ENCODE data around the gene ESR1. TPM values are rescaled to one million over a fixed set of nuclear protein-coding genes. Genes with fewer than 3 reads are reported as not detected.
"Not testable (repeated sequence)": the region's sequence is repeated elsewhere in the genome, so short reads cannot be mapped to it uniquely, and the experiment has no call there.

Gene ESR1
- total RNA-seq, 4 donors from 2014 or later, result 2.1 to 6.9 (median 5.2) TPM

GRCh38 chr6:152135755-152136448, 328.4 kb downstream of the ESR1 start:
- Histone ChIP-seq H3K9me3 (no peaks in the 10 kb centered on the region), H3K27me3 (no peaks in the 10 kb centered on the region), H3K4me3 (no peak overlapping the region), H3K4me1 (no peaks in the 10 kb centered on the region), H3K36me3 (peaks cover 0 to 87% (median 0%) of the 10 kb centered on the region in 3 donors), H3K27ac (no peak overlapping the region)
- TF ChIP-seq EP300 (IDR thresholded peaks at IDR 0.05) (no peak), POLR2A (IDR thresholded peaks at IDR 0.05) (no peak), CTCF (IDR thresholded peaks at IDR 0.05) (no peak)
- DNase-seq (ENCODE audit: low spot score in 2 of 2), result no peak
- 86 to 89% methylated on average over 8 of the region's 8 CpGs for WGBS, 2 donors

- 94 to 95% methylated on average over 8 of the region's 8 CpGs for WGBS, 2 donors
- Histone ChIP-seq H3K27ac (no peak overlapping the region), H3K4me3 (no peak overlapping the region), H3K4me1 (no peaks in the 10 kb centered on the region), H3K36me3 (peaks cover 0 to 90% (median 0%) of the 10 kb centered on the region in 3 donors), H3K9me3 (no peaks in the 10 kb centered on the region), H3K27me3 (no peaks in the 10 kb centered on the region)
- no peak for DNase-seq (ENCODE audit: low spot score in 2 of 2)
- TF ChIP-seq CTCF (IDR thresholded peaks at IDR 0.05), result no peak
- TF ChIP-seq POLR2A (IDR thresholded peaks at IDR 0.05), result no peak
- TF ChIP-seq EP300 (IDR thresholded peaks at IDR 0.05), result no peak
Observed at GRCh38 chr6:152136449-152136825, 329.0 kb downstream of the ESR1 start.

- H3K9me3 ChIP-seq; H3K4me1 ChIP-seq; DNase-seq (ENCODE audit: low spot score in 2 of 2); H3K27me3 ChIP-seq; H3K27ac ChIP-seq; H3K4me3 ChIP-seq: not testable (repeated sequence)
- H3K36me3 ChIP-seq, result peaks cover 0 to 84% (median 0%) of the 10 kb centered on the region in 3 donors
- WGBS, 2 donors, result 97 to 98% methylated on average over 6 of the region's 6 CpGs
Observed at GRCh38 chr6:152138344-152138743, 330.9 kb downstream of the ESR1 start.

GRCh38 chr6:152142105-152142504, 334.6 kb downstream of the ESR1 start:
- no peaks in the 10 kb centered on the region for H3K27me3 ChIP-seq
- WGBS, 2 donors, result 62 to 67% methylated on average over 5 of the region's 5 CpGs
- no peak overlapping the region for H3K27ac ChIP-seq
- peaks cover 0 to 4% (median 0%) of the 10 kb centered on the region in 4 donors for H3K4me1 ChIP-seq
- TF ChIP-seq CTCF (IDR thresholded peaks at IDR 0.05) (no peak), EP300 (IDR thresholded peaks at IDR 0.05) (no peak), POLR2A (IDR thresholded peaks at IDR 0.05) (no peak)
- peaks cover 0 to 76% (median 0%) of the 10 kb centered on the region in 3 donors for H3K36me3 ChIP-seq
- H3K4me3 ChIP-seq, result no peak overlapping the region
- no peak for DNase-seq (ENCODE audit: low spot score in 2 of 2)
- H3K9me3 ChIP-seq, result no peaks in the 10 kb centered on the region

GRCh38 chr6:152143359-152143758, 335.9 kb downstream of the ESR1 start:
- Histone ChIP-seq H3K4me3 (no peak overlapping the region), H3K27ac (no peak overlapping the region), H3K9me3 (no peaks in the 10 kb centered on the region), H3K27me3 (no peaks in the 10 kb centered on the region), H3K36me3 (peaks cover 0 to 81% (median 0%) of the 10 kb centered on the region in 3 donors), H3K4me1 (peaks cover 0 to 4% (median 0%) of the 10 kb centered on the region in 4 donors)
- DNase-seq (ENCODE audit: low spot score in 2 of 2), result no peak
- WGBS, 2 donors, result 78 to 82% methylated on average over 11 of the region's 11 CpGs
- TF ChIP-seq POLR2A (IDR thresholded peaks at IDR 0.05) (no peak), EP300 (IDR thresholded peaks at IDR 0.05) (no peak), CTCF (IDR thresholded peaks at IDR 0.05) (no peak)

All from tibial nerve (tissue), 4 donors.